GM18511 (cell line): ENCODE data around the gene GFOD1.

Source experiments
- ATAC-seq: cut with Tn5 transposase; IDR thresholded peaks from one replicate; pipeline ENCODE4 v1.9.1; 2021; ENCODE audit warnings: mild to moderate bottlenecking, moderate library complexity; ENCODE audit not compliant: unreplicated experiment

Gene GFOD1, protein sequence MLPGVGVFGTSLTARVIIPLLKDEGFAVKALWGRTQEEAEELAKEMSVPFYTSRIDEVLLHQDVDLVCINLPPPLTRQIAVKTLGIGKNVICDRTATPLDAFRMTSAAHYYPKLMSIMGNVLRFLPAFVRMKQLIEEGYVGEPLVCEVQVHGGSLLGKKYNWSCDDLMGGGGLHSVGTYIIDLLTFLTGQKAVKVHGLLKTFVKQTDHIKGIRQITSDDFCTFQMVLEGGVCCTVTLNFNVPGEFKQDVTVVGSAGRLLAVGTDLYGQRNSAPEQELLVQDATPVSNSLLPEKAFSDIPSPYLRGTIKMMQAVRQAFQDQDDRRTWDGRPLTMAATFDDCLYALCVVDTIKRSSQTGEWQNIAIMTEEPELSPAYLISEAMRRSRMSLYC

DNA sequence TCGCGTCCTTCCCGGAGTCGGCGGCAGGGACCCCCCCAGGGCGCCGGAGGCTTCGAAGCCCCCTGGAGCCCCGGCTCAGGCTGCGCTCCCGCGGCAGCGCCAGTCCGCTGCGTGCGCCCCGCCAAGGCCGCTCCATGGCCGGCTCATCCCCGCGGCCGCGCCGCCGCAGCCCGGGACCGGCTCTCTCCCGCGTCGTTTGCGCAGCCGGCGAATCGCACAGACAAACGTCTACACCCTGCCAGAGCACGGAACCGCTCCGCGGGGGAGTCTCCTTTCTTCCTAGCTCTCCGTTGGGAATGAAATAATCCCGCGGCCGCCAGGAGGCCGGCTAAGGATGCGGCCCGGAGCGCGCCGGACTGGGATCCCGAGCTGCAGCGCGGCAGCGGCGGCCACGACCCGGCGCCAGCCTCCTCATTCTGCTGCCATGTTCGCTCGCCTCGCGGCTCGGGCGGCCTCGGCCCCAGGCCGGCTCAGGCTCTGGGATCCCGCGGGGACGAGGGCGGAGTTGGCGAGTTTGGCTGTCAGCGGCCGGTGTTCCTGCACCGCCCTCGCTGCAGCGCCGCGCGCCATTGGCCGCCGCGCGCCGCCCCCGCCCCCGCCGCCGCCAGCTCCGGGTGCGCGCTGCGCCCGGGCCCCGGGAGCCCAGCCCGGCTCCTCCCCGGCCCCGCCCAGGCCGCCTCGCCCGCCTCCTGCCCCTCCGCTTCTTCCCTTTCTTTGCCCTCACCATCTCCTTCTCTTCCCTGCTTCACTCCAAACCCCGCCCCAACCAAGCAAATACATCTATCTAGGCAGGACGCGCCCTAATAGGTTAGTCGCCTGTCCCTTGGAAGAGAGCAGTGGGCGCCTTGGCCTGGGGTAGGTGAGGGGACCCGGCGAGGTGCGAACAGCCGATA, at the start of gene GFOD1:
GFOD1 (minus strand) TSS at position 479 of the 893 bp plus-strand sequence. CDS start 710 bp downstream, outside the sequence.
- ATAC-seq: peak; percentile 80

GRCh38 chr6:13536796-13537526, 49.6 kb upstream of the GFOD1 start:
- ATAC-seq: no peak

- ATAC-seq: no peak
These were observed 47.9 kb upstream of the GFOD1 start for GRCh38 chr6:13535306-13535705.

DNA sequence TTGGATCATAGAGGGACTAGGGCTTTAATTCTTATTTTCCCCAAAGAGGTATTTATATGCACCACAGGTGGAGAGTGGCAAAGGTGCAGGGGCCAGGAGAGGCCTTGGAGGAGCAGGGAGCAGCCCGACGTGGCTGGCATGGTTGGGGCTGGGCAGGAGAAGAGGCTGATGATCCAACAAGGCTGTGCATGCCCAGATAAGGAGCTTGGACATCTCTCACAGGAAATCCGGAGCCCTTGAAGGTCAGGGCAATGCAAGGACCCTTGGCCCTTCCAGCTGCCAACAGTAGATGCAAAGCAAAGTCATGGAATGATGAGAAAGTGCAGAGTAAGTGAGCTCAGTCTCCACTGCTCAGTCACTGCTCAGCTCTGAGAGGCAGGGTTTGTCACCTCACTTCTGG, 47.1 kb upstream of the GFOD1 start:
- no peak for ATAC-seq

DNA sequence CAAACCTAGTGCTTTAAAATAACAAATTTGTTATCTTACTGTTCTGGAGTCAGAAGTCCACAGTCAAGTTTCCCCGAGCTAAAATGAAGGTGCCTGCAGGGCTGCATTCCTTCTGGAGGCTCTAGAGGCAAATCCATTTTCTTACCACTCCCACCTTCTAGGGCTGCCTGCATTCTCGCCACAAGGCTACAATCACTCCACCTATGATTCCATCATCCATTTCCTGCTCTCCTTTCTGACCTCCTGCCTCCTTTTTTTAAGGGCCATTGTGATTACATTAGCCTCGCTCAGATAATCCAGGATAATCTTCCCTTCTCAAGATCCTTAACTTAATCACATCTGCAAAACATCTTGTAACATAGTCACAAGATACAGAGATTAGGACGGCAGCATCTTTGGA, 44.6 kb upstream of the GFOD1 start:
- no peak for ATAC-seq

GRCh38 chr6:13528777-13529343, 41.5 kb upstream of the GFOD1 start:
- no peak for ATAC-seq

DNA sequence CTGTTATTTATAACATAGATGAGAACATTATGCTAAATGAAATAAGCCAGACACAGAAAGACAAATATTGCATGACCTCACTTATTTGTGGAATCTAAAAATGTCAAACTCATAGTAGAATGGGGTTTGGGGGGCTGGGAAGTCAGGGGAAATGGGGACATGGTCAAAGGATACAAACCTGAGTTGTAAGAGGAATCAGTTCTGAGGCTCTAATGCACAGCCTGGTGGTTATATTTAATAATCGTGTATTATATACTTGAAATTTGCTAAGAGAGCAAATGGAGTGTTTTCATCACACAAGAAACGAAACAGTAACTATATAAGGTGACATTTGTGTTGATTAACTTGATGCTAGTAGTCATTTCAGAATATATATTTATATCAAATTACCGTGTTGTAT, 40.8 kb upstream of the GFOD1 start:
- no peak for ATAC-seq

DNA sequence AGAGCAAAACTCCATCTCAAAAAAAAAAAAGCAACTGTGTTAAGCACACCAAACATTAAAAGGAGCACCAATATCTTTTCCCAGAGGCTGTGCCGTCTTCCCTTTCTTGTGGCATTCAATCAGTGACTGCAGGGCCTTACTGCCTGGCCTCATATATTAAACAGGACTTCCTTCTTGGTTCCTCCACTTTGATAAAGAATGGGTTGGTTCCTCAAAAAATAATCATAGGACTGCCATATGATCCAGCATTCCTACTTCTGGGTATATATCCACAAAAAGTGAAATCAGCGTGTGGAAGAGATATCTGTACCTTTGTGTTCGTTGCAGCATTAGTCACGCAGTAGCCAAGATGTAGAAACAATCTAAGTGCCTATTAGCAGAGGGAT, 40.3 kb upstream of the GFOD1 start:
- ATAC-seq: no peak

DNA sequence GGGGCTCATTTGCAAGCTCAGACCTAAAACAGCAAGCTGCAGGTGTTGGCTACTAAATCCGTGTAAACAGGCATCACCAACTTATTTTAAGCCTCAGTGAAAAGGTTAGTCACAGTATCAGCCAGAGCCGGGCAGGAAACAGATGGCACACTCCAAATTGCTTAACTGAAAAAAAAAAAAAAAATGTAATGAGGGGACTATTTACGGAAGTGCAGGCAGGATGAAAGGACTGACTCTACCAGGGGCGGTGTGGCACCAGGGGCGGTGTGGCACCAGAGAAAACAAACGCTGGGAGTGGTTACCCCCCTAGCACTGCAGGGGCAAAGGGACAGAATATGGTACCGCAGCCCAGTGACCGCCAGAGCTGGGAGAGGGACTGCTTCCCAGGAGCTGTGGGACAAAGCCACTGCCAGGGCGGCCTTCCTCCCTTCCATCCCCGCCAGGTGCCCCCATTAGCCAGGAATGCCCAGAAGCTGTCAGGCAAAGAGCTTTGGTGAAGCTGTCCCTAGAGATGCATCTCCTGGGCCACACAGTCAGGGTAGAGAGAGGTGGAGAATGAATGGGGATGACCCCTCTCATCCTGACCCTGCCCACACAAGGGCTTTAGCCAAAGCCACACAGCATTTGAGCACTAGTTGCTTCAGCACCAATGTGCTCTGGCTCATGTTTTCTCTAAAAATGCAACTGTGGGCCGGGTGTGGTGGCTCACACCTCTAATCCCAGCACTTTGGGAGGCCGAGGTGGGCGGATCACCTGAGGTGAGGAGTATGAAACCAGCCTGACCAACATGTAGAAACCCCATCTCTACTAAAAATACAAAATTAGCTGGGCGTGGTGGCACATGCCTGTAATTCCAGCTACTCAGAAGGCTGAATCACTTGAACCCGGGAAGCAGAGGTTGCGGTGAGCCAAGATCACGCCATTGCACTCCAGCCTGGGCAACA, 39.6 kb upstream of the GFOD1 start:
- peak; percentile 87 for ATAC-seq

GRCh38 chr6:13526357-13526726, 38.9 kb upstream of the GFOD1 start:
- ATAC-seq: no peak

DNA sequence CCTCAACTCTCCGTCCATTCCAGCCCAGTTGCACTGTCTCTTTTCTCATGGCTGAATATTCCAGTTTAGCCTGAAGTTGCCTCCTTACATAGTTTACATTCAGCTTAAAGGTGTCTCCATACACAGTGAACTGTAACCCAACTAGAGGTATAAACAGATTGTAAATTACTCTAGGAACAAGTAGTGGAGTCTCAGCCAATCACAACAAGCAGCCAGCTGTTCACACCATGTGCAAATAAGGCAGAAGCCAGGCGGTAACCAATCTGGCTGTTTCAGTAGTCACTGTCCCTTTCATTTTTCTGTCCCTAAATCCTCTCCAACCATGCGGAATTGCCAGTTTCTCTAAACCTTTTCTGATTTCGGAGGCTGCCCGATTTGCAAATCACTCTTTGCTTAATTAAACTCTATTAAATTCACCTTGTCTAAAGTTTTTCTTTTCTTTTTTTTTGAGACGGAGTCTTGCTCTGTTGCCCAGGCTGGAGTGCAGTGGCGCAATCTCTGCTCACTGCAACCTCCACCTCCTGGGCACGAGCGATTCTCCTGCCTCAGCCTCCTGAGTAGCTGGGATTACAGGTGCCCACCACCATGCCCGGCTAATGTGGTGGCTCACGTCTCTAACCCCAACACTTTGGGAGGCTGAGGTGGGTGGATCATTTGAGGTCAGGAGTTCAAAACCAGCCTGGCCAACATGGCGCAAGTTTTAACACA, 37.6 kb upstream of the GFOD1 start:
- no peak for ATAC-seq

DNA sequence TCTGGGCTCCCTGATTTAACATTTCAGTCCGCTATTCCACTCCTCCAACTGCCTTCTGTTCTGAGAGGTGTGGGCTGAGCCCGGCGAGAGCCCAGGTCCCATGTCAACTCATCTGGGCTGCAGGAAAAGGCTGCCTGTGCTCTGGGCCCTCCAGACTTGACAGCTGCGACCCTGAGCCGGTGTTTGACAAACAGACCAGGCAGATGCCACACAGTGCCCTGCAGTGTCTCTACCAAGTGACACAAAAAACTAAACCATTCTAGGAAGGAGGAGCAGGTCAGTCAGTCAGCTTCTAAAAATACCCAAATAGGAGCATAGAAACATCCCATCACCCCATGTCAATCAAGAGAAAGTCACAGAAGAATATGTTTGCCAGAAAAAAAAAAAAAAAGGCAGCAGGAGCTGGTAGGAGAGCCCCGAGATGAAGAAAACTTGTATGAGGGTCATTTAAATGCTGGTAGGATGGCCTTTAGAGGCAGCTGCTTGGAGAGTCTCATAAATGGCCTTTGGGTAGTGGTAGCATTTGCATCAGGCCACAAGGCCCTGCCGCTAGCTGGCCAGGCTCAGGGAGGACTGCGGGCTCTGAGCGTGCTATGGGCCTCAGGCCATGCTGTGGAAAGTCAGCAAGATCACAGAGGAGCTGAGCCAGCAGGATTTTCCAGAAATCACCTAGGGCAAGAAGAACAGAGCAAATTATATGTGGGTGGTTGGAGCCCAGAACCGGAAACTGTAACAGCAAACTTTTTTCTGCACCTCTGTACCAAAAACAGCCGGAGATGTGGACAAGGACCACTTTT, 36.6 kb upstream of the GFOD1 start:
- no peak for ATAC-seq

GRCh38 chr6:13522656-13523055, 35.3 kb upstream of the GFOD1 start:
- no peak for ATAC-seq

- no peak for ATAC-seq
These were observed 32.4 kb upstream of the GFOD1 start for GRCh38 chr6:13519839-13520238.

DNA sequence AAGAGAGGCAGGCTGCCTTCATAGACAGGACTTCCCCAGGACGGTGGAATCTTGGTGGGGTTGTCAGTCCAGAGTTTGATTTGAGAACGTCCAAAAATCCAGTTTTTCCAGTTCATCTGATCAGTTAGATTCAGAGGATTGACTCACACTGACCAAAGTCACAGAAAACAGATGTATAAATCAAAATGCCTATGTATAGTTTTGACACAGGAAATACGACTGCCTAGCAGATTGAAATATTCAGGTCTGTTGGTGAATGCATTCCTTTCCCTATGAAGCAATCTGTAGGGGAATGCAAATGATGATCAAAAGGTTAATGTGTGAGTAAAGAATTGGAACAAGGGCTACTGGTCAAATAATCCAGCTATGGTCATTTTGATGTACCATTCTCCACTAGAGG, 29.7 kb upstream of the GFOD1 start:
- no peak for ATAC-seq

GRCh38 chr6:13515912-13516311, 28.5 kb upstream of the GFOD1 start:
- ATAC-seq: no peak

- no peak for ATAC-seq
These were observed 26.5 kb upstream of the GFOD1 start for GRCh38 chr6:13513626-13514502.

DNA sequence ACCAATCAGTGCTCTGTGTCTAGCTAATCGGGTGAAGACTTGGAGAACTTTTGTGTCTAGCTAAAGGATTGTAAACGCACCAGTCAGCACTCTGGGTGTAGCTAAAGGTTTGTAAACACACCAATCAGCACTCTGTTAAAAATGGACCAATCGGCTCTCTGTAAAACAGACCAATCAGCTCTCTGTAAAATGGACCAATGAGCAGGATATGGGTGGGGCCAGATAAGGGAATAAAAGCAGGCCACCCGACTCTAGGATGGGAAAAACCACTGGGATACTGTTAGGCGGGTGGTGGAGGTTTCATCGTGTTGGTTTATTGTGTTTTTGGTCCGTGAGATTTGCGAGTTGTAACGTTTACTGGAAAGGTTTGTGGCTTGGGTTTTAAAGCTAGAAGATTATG, 25.5 kb upstream of the GFOD1 start:
- ATAC-seq: no peak
